Measurements from ENCODE around the gene MRPL34.

- TF ChIP-seq CTCF (IDR thresholded peaks at IDR 0.05) (no peak), POLR2A (IDR thresholded peaks at IDR 0.05) (peak; percentile 43)
Observed at GRCh38 chr19:17266975-17267788, 38.5 kb upstream of the MRPL34 start, which contains the start of gene BABAM1.

All from right lobe of liver (tissue), 4 donors.